HG02588 (cell line): ENCODE measurements around the gene GFOD2.
"Not testable (repeated sequence)": the region's sequence is repeated elsewhere in the genome, so short reads cannot be mapped to it uniquely, and the experiment has no call there.

Experiments
- ATAC-seq: cut with Tn5 transposase; IDR thresholded peaks from one replicate; pipeline ENCODE4 v1.9.1; 2021; ENCODE audit warnings: mild to moderate bottlenecking, moderate library complexity; ENCODE audit not compliant: unreplicated experiment

Gene GFOD2

DNA sequence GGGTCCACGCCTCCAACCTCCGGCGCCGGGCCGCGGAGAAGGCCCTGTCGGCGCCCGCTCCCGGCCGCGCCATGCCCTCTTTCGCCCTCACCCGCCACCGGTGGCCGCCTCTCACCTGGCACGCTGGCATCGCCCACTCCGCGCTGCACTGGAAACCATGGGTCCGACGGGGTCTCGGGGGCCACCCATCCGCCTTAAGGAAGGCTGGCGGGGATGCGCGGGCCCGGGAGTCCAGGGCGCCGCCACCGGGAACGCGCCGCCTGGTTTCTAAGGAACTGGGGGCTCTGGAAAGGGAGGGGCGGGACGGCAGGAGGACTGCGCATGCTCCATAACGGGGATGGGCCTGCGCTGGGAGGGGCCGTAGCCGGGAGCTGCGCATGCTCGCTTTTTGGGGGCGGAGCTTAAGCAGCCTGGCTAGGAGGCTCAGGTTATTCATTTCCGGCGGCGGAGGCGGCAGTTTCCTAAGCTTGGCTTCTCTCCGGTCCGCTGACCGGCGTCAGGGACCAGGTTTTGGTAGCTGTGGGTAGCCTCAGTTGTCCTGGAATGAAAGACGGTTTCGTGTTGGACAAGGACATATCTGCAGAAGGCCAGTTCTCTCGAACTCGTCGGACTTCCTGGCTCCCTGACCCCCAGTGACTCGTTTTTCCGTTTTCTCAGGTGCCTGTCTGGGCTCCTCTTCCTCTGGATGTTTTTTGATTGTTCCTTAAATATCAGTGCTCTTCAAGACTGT, at the start of gene GFOD2:
Gene GFOD2, minus strand, starts transcription at position 269 of the 730 bp plus-strand sequence. CDS start 33,601 bp downstream, outside the sequence.
- ATAC-seq = peak; percentile 84

DNA sequence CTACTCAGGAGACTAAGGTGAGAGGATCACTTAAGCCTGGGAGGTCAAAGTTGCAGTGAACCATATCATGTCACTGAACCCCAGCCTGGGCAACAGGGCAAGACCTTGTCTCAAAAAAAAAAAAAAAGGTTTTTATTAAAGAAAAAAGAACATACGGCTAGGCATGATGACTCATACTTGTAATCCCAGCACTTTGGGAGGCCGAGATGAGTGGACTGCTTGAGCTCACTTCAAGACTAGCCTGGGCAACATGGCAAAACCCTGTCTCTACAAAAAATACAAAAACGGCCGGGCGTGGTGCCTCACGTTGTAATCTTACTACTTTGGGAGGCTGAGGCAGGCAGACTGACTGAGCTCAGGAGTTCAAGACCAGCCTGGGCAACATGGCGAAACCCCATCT, 48.8 kb upstream of the GFOD2 start:
- ATAC-seq = no peak

DNA sequence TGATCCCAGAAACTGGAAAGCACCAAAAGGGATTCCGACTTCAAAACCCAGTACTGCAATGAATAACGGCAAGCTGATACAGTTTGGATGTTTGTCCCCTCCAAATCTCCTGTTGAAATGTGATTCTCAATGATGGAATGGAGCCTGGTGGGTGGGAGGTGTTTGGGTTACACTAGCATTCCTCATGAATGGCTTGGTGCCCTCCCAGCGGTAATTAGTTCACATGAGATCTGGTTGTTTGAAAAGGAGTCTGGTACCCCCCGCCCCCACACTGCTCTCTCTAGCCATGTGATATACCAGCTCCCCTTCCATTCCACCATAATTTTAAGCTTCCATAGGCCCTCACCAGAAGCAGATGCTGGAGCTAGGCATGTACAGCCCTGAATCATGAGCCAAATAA, 47.2 kb upstream of the GFOD2 start:
- no peak for ATAC-seq

DNA sequence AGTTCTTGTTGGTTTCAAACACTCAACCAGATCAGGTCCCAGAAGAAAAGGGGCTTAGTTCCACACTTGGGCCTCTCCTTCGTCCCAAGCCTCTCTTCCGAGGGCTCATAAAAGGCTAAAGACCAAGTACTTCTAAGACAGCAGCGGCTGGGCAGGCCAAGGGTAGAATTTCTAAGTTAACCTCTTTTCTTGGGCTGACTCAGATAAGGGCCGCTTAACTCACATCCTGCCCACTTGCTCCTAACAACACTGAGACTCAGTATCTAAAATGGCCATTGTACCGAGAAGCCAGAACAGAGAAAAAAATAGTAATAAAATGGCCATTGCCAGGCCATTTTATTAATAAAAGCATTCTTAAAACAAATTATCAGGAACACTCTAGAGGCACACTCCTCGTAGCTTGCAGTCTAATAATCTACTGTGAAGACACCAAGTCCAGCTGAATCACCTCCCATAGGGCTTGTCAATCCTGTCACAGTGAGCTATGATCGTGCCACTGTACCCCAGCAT, 45.1 kb upstream of the GFOD2 start:
- no peak for ATAC-seq

GRCh38 chr16:67763066-67763465, 44.0 kb upstream of the GFOD2 start:
- no peak for ATAC-seq

- ATAC-seq = no peak
These were observed 43.3 kb upstream of the GFOD2 start for GRCh38 chr16:67762385-67762784.

GRCh38 chr16:67761924-67762323, 42.8 kb upstream of the GFOD2 start:
- ATAC-seq = no peak

GRCh38 chr16:67760956-67761230, 41.8 kb upstream of the GFOD2 start:
- no peak for ATAC-seq

DNA sequence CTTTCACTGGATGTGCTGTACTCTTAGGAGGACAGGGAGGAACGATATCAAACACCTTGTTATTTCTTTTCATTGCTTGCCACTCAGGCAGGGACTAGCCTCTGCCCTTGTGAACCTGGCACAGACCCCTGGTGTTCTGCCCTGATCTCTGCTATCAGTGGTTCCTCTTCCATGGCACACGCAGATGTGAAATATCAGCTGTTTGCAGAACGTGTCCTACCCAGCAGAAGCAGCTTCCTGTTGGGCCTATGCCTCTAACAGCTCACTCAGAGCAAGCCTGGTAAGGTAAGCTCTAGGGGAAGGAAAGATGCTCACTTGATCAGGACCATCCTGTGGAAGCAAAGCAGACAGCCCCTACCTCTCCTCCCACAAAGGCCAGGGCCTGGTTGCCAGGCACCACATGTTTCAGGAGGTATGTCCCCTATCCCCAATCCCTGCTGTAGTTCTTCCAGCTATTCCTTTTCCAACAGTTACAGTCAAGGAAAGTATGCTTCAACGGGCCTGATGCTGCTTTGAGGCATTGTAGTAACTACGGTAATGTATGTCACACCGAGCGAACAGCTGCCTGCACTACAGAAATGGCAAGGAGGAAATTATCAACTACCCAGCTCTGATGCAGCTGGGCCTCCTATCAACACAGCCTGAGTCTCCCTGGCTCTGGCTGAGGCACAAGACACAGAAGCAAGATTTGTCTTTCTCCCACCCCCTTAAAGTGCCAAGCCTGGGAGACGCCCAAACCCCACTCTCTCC, 41.3 kb upstream of the GFOD2 start:
- no peak for ATAC-seq

GRCh38 chr16:67758966-67759365, 39.9 kb upstream of the GFOD2 start:
- ATAC-seq = no peak

GRCh38 chr16:67758006-67758405, 38.9 kb upstream of the GFOD2 start:
- no peak for ATAC-seq

- ATAC-seq = no peak
These were observed 33.5 kb upstream of the GFOD2 start for GRCh38 chr16:67752641-67753040.

- ATAC-seq = not testable (repeated sequence)
These were observed 32.2 kb upstream of the GFOD2 start for GRCh38 chr16:67751331-67751730.

GRCh38 chr16:67750466-67750865, 31.4 kb upstream of the GFOD2 start:
- ATAC-seq = no peak

GRCh38 chr16:67749436-67750078, 30.4 kb upstream of the GFOD2 start:
- ATAC-seq = no peak

DNA sequence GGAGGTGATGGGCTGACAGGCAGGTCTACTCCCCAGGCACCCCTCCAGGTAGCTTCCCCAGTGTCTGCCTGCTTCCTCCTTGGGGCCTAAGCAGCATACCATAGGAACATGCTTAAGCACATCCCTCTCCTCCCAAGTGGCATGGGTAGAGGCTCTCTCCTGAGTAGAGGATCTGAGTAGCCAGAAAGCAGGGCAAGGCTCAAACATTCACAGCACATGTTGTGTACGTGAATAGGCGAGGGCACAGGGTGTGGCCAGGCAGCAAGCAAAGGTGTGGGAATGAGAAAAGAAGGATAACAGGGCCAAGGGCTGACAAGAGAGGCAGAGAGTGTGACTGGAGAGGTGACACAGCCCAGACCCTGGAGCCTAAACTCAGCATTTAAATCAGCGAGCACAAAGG, 29.7 kb upstream of the GFOD2 start:
- no peak for ATAC-seq

GRCh38 chr16:67746846-67747245, 27.7 kb upstream of the GFOD2 start:
- no peak for ATAC-seq

DNA sequence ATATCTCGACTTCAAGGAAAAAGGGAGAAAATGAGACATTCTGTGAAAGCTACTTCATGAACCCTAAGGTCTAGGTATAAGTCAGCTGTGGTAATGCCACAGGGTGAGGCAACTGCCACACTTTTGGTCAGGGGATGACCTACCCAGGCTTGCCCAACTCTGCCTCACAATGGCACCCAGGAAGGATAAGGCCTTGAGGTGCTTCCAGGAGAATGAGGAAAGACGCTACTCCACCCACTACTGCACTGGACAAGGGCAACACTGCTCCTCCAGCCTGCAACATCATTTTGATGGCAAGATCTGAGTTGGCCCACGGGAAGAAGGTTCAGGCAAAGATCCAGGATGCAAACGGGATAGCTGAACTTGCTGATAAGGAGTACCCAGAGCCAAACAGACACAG, 22.0 kb upstream of the GFOD2 start:
- ATAC-seq = no peak

DNA sequence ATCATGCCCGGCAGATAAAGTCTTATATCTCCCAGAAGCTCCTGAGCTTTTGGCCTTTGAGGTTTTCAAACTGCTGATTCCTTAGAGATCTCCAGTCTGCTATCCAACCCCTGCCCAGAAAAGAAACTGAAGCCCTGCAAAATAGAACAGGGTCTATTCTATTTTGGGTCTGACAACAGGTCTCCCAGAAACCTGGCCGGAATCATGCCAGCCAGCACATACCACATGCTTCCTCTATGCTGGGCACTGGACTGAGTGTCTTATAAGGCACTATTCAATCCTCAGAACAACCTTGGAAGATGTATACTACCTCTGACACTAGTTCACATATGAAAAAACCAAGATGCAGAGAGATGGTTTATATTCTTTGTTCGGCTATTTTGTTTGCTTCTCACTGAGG, 21.3 kb upstream of the GFOD2 start:
- no peak for ATAC-seq

DNA sequence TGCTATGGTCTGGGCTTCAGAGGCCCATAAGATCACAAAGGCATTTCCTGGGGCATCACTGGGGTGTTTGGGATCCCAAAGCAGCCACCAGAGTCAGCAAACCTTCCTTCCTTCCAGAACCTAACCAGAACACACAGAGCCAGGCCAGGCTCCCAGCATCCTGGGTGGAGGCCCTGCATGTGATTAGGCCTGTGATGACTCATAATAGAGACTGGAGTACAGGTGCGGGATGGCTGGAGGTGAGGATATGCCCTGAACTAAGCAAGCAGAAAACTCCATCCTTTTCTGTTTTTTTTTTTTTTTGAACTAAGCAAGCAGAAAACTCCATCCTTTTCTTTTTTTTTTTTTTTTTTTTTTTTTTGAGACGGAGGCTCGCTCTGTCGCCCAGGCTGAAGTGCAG, 17.7 kb upstream of the GFOD2 start:
- ATAC-seq = no peak

DNA sequence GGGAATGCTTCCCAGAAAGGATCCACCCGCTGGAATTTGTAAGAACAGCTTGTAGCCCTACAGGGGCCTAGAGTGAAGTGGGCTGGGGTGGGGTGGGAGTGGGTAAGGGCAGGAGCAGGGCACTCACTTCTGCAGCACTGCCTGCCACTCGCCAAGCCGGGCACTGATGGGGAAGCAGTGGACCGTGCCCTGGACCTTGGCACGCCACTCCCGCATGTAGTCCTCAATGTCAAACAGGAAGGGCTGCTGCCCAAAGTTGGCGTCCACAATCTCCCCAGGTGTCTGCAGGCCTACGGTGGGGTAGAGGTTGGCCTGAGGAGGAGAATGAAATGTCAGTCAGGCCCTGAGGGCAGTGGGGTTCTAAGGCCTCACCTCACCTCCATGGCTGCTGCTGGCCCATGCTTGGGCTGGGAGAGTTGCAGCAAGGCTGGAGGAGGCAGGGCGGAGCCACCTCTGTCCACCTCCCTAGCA, 15.7 kb upstream of the GFOD2 start:
- ATAC-seq = no peak
